Fibroblast of upper back skin (primary cell): Measurements from ENCODE around the gene SOBP.

Source experiments
- DNase-seq: peaks from one replicate; pipeline ENCODE4 v3.0.0-alpha.2; 2013

Gene SOBP

DNA sequence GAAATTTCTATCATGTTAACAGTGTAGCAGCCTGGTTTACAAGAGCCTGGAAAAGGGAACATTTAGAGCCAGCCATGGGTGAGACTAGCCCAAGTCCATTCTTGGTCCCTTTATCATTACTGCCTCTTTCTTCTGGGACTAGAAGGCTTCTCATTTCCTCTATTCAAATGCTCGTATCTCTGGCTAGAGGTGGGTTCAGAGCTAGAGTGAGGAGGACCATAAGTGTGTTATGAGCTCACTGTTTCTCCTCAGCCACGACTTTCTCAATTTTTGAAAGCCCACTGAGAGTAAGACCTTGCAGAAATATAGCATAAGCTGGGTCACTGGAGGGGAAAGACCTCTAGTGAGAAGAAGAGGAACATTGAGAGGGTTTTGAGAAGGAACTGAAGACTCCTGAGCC, 100.0 kb downstream of the SOBP start:
- no peak for DNase-seq

DNA sequence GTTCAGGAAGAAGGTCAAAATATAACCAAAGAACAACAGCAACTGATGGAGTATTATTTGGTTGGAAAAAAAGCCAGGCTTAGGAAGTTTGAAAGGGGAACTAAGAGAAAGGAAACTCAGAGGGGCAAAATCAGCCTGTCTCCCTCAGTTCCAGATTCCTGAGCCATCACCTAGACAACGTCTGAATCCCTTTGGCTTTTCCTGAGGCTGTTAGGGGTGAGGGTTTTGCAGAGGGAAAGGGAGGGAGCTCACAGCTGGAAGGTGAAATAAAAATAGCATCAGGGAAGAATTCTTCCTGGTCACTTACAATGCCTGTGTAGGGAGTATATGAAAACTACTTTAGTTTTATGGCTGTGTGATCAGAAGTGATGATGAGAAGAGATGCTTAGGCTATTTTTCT, 100.5 kb downstream of the SOBP start:
- no peak for DNase-seq

DNA sequence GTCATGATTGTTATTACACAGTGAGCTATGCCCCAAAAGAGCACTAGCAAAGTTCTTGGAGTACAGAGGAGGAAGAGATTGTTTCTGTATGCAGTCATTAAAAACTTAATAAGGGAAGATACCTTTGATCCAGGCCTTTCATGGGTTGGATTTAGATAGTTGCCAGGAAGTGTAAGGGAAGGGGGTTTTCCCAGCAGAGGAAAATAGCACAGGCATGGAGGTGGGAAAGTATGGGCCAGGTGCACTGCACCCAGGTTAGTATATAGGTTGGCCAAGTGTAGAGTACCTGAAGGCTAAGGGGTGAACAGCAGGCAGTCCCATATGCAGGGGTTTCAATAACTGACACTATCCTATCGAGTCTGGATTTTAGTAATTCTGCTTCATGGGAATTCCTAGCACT, 101.4 kb downstream of the SOBP start:
- DNase-seq: no peak

DNA sequence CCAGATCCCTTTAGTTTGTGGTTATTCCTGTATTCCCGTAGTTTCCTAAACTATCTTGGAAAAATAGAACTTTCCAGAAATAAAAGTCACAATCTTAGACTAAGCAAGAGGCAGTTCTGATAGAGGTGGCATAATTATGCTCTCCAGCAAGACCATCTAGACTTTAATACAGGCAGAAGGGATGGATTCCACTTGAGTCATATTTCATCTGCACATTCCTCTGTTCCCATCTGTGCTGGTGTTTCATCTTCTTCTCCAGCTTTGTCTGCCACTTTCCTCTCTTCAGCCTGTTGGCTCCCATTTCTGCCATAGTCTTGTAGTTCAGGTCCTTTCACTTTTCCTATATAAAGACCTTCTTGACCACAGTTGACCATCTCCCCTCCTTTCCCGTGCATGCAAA, 102.9 kb downstream of the SOBP start:
- DNase-seq: peak; percentile 27

- peak; percentile 42 for DNase-seq
These were observed 104.8 kb downstream of the SOBP start for GRCh38 chr6:107594736-107595135.

- DNase-seq: no peak
These were observed 108.2 kb downstream of the SOBP start for GRCh38 chr6:107598091-107598490.

GRCh38 chr6:107599043-107599442, 109.1 kb downstream of the SOBP start:
- DNase-seq: no peak

GRCh38 chr6:107600121-107600520, 110.2 kb downstream of the SOBP start:
- peak; percentile 29 for DNase-seq

DNA sequence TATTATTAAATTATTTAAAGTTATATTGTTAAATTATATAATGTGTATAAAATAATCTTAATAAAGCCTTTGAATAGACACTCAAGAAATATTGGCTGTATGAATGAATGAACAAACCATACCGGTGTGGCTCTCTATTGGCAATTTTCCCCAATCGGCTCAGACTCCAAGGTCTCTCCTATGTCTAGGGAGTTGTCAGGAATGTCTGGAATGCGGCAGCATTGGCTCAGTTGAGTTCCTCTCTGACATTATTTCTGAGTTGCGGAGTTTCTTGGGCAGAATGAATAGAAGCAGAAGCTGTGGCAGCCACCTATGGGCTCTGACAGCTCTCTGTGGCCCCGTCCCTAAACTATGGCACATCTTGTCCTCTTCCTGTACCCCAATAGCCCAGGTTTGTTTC, 111.0 kb downstream of the SOBP start:
- peak; percentile 94 for DNase-seq

DNA sequence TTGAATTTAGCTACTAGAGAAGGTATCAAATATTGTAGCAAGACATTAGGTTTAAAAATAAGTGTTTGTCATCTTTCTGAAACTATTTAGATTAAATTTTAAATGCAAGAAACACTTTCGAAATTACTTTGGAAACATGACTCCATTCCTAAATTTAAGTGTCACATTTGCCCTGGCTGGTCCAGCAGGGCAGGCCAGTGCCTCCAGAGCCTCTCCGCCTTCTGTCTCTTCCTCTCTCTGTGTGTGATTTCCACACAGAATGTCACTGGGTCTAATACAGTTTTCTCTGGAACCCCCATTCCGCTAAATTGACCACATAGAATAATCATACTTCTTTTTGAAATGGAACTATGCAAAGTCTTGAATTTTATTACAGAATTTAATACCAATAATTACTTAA, 111.5 kb downstream of the SOBP start:
- no peak for DNase-seq

DNA sequence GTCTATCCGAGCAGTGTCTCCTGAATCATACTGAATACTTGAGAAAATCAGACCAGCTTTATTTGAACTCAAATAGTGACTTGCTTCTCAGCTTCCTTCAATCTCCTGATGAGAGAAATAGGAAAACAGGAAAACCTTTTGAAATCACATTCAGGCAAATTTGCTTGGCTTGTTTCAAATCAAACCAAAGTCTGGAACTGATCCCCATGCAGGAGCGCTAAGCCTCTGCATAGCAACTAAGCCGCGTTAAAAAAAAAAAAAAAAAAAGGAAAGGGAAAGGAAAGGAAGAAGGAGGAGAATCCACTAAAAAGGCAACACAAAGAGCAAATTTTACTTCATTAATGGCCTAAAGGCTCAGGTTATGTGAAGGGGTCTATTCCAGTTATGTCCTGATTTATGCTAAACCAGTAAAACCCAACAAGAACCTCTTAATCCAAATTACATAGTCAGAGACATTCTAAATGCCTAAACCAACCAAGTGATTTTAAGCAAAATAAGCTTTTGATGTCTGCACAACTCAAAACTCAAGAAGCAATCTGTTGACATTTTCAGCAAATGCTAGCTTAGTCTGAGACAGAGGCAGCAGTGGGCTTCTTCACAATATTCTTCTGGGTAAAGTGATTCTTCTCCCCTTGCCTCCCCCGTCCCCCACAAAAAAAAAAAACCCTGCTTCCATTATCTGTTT, 112.5 kb downstream of the SOBP start:
- no peak for DNase-seq

DNA sequence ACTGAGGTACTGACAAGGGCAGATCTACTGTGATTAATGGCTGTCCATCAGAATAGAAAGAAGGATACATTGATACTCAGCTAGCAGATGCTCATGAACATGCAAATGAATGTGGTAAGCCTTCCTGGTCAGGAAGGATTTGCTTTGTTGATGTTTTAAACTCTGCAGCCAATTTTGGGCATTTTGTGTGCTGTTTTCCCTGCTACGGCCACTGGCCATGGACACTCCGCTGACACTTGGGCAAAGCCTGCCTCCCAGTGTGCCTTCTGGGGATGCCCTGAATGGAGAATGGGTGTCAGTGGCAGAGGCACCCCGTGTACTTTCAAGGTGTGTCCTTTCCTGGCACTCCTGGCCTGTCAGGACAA, 113.1 kb downstream of the SOBP start:
- DNase-seq: no peak

GRCh38 chr6:107604549-107604948, 114.6 kb downstream of the SOBP start:
- DNase-seq: no peak

DNA sequence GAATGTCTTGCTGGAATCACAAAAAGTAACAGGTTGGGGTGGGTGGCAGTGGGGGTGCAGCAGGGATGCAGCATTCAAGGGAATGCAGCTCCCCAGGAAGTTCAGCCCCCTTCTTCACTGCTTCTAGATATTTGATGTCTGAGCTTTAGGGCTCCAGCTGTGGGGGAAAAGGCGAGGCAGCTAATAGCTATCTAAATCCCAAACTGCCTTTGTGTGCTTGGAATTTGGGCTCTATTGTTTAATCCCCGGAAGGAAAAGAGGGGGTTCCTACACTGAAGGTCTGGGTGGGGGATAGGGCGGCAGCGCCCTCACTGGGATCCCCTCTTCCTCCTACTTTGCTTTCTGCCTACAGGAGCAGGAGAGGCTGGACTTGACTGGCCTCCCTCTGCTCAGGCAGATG, 116.5 kb downstream of the SOBP start:
- DNase-seq: no peak

GRCh38 chr6:107607116-107607515, 117.2 kb downstream of the SOBP start:
- peak; percentile 39 for DNase-seq

- DNase-seq: no peak
These were observed 121.3 kb downstream of the SOBP start for GRCh38 chr6:107611094-107611810.

GRCh38 chr6:107612762-107613415, 123.0 kb downstream of the SOBP start:
- DNase-seq: no peak

DNA sequence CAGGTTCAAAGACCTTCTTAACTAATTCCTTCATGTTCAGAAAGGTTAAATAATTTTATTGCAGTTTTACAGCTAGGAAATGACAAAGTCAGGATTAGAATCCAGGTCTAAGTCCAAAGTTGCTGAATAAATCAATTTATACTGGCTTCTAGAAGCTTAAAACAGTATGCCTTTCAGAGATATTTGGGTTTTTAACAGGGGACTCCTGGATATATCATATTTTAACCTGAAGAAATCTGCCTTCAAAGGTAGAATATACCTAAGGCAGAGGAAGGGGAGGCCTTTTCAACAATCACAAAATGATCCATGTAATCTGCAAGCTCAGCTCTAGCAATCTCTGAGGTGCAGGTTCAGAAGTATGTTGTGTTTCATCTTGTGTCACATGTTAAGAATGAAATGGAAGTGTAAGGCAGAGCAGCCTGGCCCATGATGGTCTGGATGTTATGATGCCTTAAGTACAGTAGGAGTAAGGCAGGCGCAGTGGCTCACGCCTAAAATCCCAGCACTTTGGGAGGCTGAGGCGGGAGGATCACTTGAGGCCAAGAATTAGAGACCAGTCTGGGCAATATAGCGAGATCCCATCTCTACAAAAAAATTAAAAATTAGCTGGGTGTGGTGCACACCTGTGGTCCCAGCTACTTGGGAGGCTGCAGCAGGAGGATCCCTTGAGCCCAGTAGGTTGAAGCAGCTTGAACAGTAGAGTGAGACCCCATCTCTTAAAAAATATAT, 123.9 kb downstream of the SOBP start:
- no peak for DNase-seq

DNA sequence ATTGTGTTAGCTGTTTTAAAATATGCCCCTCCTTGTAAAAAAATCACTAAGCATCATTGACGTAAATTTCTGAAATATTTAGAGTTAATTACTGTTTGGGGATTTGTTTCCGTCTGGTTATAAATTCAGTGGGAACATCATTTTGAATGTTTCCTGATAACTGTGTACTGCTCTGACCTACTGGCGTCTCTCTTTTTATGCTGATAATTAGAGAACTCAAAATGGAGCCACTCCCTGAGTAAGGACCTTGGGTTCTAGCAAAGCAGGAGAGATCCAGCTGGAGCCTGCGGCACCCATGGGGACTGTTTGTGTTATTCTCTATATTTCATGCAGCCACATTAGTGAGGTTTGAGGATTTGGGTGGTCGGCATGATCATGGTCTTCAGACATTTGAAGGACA, 124.9 kb downstream of the SOBP start:
- no peak for DNase-seq

- DNase-seq: no peak
These were observed 126.9 kb downstream of the SOBP start for GRCh38 chr6:107616775-107617174.

- no peak for DNase-seq
These were observed 127.5 kb downstream of the SOBP start for GRCh38 chr6:107617341-107617932.

GRCh38 chr6:107618672-107619071, 128.8 kb downstream of the SOBP start:
- no peak for DNase-seq

- no peak for DNase-seq
These were observed 130.8 kb downstream of the SOBP start for GRCh38 chr6:107620732-107621131.
